GM20431 (cell line): Measurements from ENCODE around the gene TBCD.

Source experiments
- in situ Hi-C: fragments of 300-500 bp; cut with MseI, MboI; formaldehyde crosslinking; loops from one replicate; pipeline ENCODE4 v1.15.0; 2020; ENCODE audit warnings: low sequenced_read_pairs; ENCODE audit not compliant: unreplicated experiment

TBCD gene

DNA sequence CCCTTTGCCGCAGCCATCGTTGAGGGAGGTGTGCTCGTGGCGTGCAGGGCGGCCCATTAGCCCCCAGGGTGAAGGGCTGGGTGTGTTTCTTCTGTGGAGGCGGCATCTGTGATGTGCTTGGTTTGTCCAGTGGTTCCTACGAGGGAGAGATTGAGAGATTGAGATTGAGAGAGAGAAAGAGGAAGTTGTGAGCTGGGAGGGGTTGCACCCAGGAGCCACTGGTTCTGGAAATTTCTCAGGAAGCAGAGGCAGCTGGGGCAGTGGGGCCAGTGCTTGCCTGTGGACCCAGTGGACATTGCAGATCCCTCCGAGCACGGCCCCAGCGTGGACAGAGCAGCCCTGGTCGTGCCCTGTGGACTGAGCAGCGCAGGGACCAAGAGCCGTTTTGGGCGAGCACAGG is 160.0 kb downstream of the TBCD start:
- in situ Hi-C loops: no loop called here

DNA sequence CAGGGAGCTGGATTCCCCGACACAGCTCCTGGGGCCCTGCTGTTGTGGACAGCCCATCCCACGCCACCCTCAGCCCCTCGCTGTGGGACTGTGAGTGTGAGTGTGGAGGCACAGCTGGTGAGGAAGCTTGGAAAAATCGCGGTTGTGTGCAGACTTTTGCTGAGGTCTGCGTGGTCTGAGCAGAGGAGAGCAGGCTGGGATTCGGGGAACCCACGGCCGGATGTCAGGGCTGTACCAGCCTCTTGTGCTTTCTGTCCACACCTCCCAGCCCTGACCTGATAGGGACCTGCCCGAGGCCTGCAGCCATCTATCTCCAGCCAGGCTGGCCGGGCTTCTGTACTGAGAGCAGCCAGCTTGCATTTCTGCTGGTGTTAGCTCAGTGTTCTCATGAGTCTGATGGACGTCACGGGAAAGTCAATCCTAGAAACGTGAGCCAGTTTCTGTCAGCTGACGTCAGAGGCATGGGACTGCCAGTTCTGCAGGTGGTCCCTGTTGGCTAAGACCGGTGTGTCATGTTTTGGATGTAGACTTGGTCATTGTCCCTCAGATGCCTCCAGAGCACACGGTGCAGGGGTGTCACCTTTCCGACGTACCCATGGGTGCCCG is 160.7 kb downstream of the TBCD start:
- in situ Hi-C loops: no loop called here

DNA sequence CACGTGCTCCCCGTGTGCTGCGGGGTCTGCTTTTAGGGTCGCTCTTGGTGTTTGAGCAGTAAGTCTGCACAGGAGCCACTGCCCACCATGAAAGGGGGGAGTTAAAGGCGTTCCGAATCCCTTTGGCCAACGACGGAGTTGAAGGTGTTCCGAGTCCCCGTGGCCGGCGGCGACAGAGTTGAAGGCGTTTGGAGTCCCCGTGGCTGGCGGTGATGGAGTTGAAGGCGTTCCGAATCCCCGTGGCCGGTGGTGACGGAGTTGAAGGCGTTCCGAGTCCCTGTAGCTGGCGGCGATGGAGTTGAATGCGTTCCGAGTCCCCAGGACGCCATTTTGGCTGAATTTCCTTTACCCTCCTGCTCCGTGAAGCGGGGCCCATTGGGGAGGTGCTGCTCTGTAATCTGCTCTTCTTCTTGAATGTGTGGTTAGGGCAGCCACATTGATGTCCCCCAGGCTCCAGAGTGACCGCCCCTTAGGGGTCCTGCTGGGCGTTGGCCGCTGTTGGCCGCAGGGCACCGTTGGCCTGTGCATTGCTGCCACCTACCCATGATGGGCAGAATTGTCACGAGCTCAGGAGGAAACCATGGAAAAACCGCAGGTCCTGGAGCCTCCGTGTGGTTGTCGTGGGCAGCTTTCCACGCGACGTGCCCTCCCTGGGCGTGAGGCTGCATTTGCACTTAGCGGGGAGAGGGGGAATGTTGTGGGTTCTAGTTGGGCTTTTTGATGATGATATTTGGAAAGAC is 161.6 kb downstream of the TBCD start:
- in situ Hi-C loops: no loop called here

DNA sequence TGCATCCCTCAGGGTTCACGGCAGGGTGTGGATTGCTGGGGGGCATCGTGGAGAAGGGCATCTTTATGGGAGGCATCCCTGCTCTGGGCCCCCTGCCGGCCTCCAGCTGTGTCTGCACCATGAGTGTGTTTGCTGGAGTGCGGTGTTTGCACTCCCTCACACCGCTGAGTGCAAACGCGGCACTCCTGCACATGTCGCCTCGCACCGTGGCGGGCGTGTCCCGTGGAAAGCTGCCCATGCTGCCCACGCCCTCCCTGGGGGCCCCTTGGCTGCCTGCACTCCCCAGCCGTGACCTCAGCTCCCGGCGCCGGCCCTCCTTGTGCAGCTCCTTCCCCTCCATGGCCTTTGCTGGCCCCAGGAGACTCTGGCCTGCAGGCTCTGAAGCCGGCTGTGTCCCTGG is 162.5 kb downstream of the TBCD start:
- in situ Hi-C loops: no loop called here

DNA sequence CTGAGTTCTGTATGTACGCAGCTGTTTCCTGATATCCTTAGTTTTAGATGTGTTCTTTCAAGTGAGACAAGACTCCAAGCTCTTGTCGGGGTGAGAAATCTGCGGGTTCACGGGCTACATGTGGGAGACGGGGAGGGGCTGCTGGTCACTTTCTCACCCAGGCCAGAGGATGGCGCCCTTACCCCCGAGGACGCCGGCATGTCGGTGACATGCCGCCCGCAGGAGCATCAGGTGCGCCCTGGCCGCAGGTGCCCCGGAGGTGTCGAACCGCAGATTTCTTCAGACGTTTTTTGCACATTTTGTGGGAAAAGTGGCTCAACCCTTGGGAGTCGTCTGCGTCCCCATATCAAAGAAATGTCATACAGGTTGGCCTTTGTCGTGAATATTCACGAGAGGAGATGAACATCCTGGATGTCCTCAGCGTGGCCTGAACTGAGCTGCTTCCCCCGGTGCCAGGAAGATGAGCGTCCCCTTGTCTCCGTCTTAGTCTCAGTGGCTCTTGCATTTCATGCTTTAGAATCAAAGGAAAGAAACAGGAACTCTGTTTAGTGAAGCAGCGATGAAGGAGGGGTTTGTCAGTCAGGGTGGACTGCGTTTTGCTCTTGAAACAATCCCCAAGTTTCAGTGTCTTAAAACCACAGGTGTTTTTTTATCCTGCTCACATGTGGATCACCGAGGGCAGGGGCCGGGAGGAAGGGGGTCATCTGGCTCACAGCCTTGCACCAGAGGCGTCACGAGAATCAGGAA is 163.3 kb downstream of the TBCD start:
- in situ Hi-C loops: no loop called here

- in situ Hi-C loops: no loop called here
Observed at GRCh38 chr17:82915757-82916027, 163.8 kb downstream of the TBCD start.

- in situ Hi-C loops: no loop called here
Observed at GRCh38 chr17:82917699-82918345, 166.0 kb downstream of the TBCD start.

DNA sequence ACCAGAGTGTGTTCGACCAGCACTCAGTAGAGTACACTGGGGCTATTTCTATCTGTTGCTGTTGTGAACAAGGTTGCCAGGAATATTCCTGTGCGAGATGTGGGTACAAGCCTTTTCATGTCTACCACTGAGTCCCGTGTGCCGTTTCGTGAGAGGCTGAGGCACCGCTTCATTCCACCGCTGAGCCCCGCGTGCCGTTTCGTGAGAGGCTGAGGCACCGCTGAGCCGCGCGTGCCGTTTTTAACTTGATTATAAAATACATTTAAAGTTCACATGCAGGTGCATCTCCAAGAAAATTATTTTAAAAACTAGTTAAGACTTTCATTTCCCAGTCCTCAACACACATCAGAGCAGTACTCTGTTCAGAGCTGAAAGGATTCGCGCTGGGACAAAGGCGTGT is 166.6 kb downstream of the TBCD start:
- in situ Hi-C loops: no loop called here

DNA sequence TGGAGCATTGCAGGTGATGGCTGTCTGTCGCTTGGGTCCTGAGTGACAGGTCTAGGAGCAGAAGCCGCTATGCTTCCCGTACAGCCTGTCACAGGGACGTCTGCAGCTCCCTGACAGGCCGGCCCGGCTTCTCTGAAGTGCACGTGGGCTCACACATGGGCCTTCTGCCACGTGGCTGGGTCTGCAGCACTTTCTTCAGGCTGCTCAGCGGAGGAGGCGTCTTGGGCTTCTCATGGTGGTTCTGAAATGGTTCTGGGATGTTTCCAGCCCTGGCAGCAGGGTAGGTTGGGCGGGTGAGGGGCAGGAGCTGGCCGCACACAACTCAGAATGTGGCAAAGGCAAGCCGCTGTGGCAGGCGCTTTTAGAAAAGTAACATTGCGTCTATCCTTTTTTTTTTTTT is 168.3 kb downstream of the TBCD start:
- in situ Hi-C loops: loop anchor here (10.0 kb wide), 1 partner anchor 135 kb away; no protein-coding TSS in a partner anchor

- in situ Hi-C loops: loop anchor here (10.0 kb wide), 1 partner anchor 136 kb away; no protein-coding TSS in a partner anchor
Observed at GRCh38 chr17:82920715-82921114, 168.8 kb downstream of the TBCD start.

DNA sequence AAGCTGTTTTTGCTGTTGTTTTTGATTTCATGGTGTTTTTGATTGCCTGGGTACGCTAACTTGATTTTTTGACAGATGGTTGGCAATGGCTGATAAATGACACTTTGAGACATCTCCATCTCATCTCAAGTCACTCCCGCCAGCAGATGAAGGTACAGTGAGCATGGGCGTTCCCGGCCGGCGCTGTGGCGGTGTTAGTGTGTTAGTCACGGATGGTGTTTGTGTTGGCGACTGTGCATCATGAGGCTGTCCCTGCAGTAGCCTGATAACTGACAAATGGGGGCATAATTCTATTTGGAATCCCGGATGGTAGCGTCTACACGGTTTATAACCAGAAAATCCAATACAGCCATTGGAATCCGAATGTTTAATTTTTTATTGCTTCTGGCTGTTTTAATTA is 169.6 kb downstream of the TBCD start:
- in situ Hi-C loops: loop anchor here (10.0 kb wide), 1 partner anchor 137 kb away; no protein-coding TSS in a partner anchor

GRCh38 chr17:82922646-82923045 is 170.8 kb downstream of the TBCD start:
- in situ Hi-C loops: loop anchor here (10.0 kb wide), 1 partner anchor 138 kb away; no protein-coding TSS in a partner anchor

GRCh38 chr17:82923366-82924113 is 171.7 kb downstream of the TBCD start:
- in situ Hi-C loops: loop anchor here (10.0 kb wide), 1 partner anchor 139 kb away; no protein-coding TSS in a partner anchor

GRCh38 chr17:82924214-82924613 is 172.3 kb downstream of the TBCD start:
- in situ Hi-C loops: loop anchor here (10.0 kb wide), 1 partner anchor 139 kb away; no protein-coding TSS in a partner anchor

GRCh38 chr17:82924812-82925211 is 172.9 kb downstream of the TBCD start:
- in situ Hi-C loops: loop anchor here (10.0 kb wide), 1 partner anchor 140 kb away; no protein-coding TSS in a partner anchor

DNA sequence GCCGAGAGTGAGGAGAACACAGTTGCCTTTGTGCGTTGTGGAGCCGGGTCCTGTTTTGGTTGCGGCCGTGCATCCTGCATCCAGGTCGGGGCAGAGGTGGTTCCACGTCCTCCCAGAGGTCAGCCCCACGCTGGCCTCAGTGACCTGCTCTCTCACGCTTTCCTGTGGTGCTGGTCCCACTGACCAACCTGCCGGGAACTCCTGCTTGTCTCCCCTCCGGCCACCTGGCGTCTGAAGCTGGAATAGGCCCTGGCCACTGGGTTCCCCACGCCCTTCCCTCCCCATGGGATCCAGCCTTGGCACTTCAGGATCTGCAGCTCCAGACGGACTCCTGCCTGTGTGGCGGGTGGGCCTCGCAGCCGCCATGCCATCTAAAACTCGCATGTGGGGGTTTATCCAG is 173.5 kb downstream of the TBCD start:
- in situ Hi-C loops: loop anchor here (10.0 kb wide), 1 partner anchor 141 kb away; no protein-coding TSS in a partner anchor

DNA sequence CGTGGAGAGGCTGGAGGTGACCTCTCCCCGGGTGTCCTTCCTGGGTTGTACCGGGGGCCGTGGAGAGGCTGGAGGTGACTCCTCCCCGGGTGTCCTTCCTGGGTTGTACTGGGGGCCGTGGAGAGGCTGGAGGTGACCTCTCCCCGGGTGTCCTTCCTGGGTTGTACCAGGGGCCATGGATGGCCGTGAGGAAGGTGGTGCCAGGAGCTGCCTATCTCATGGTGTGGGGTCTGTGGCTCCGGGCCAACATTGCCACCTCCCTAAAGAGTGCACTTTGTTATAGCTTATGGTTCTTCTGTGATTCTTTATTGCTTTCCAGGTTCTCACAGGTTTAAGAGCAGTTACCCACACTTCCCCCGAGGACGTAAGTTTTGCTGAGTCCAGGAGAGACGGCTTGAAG is 174.2 kb downstream of the TBCD start:
- in situ Hi-C loops: loop anchor here (10.0 kb wide), 1 partner anchor 141 kb away; no protein-coding TSS in a partner anchor

GRCh38 chr17:82926716-82927115 is 174.9 kb downstream of the TBCD start:
- in situ Hi-C loops: loop anchor here (10.0 kb wide), 1 partner anchor 142 kb away; no protein-coding TSS in a partner anchor

DNA sequence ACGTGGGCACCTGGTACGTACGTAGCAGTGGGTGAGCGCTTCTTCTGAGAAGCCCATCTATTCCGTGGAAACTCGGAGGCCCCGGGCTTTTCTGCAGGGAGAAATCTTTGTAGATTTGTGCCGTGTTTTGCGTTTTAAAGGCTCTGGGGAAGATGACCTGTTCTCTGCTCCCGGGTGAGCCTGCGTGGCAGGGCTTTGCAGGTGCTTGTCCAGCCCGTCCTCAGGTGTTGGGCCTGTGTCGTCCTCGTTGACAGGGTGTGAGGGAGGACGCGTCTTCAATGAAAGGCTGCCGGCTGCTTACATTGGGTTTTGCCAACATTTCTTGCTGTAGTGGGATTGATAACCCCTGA is 175.4 kb downstream of the TBCD start:
- in situ Hi-C loops: loop anchor here (10.0 kb wide), 1 partner anchor 142 kb away; no protein-coding TSS in a partner anchor
